ENCODE measurements around the gene NPRL2.

Gene NPRL2

GRCh38 chr3:50320853-50321335 is 29.7 kb downstream of the NPRL2 start:
- peak overlapping the region; percentile 97 for H3K27ac ChIP-seq
- no peak for TF ChIP-seq CTCF (conservative IDR thresholded peaks at IDR 0.05)

GRCh38 chr3:50319894-50320625 is 30.5 kb downstream of the NPRL2 start:
- TF ChIP-seq CTCF (conservative IDR thresholded peaks at IDR 0.05), result 0 out of 2 replicates have a peak, but pooled peaks have one; percentile 8
- peak overlapping the region; percentile 97 for H3K27ac ChIP-seq

DNA sequence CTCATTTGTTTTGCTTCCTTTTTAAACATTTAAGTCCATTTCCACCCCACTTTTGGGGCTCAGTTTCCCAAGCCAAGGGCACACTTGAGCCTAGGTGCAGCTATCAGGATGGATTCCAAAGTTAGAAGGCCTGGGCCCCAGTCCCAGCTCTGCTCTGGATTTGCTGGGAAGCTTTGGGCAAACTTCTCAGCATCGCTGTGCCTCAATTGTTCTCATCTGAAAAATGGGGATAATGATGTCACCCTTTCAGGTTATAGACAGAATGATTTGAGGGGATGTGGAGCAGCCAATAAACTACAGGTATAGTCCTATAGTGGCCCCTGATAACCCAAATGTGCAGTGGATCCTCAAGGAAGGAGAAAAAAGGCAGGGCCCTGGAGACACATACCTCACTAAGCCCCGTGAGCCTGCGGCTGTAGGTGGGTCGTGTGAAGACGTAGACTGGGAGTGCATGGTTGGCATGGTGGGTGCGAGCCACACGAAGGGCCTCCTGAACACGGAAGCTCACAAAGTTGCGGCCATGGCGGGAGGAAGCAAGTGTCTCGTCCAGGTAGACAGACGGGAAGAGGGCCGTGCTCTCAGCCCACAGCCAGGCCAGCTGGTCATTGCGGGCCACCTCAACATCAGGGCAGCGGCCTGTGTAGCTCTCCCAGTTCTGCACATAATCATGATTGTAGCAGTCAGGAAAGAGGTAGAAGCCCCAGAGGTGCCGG is 31.2 kb downstream of the NPRL2 start:
- peak overlapping the region; percentile 97 for H3K27ac ChIP-seq
- no peak for TF ChIP-seq CTCF (conservative IDR thresholded peaks at IDR 0.05)

- peak overlapping the region; percentile 97; the same call in 1 of the 2 replicates for H3K27ac ChIP-seq
- no peak for TF ChIP-seq CTCF (conservative IDR thresholded peaks at IDR 0.05)
These were observed 32.0 kb downstream of the NPRL2 start for GRCh38 chr3:50318615-50319014.

GRCh38 chr3:50318163-50318562 is 32.4 kb downstream of the NPRL2 start:
- TF ChIP-seq CTCF (conservative IDR thresholded peaks at IDR 0.05), result no peak
- no peak overlapping the region; the same call in 1 of the 2 replicates for H3K27ac ChIP-seq

DNA sequence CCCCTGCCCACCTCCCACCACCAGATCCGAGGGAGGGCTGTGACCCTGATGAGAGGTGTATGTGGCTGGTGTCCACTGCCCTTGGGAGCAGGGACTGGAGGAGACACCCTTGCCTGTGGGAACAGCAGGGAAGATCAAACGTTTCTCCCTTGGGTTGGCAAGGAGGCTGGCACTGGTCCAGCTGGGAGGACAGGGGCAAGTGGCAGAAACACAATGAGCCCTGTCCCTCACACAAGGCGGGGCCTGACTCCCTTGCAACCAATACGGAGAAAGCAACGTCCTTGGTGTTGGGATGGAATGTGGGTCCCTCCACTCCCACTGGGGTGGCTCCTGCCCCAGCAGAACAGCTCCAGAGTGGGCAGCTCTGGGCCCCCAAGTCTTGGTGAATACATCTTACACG is 33.3 kb downstream of the NPRL2 start:
- H3K27ac ChIP-seq, result no peak overlapping the region
- TF ChIP-seq CTCF (conservative IDR thresholded peaks at IDR 0.05), result no peak

GRCh38 chr3:50316657-50317242 is 33.8 kb downstream of the NPRL2 start:
- TF ChIP-seq CTCF (conservative IDR thresholded peaks at IDR 0.05), result no peak
- H3K27ac ChIP-seq, result no peak overlapping the region

Data from VCaP (cell line).